ENCODE results near the gene CCDC138. TPM values are rescaled to one million over a fixed set of nuclear protein-coding genes. Genes with fewer than 3 reads are reported as not detected.
A peak's percentile ranks its signal among the peaks of the same experiment; 100 is the strongest.

The CCDC138 gene
- total RNA-seq, 4 donors from 2014 or later: 4.4 to 26.0 (median 9.8) TPM

- peaks cover 0 to 1% of the 10 kb centered on the region in 2 donors for H3K36me3 ChIP-seq
- intact Hi-C loops (cut with DNase I; ENCODE audit: low total_unique reads): no loop called here
- H3K4me1 ChIP-seq: no peaks in the 10 kb centered on the region
- H3K4me3 ChIP-seq: no peak overlapping the region
- no peak for DNase-seq
- no peaks in the 10 kb centered on the region for H3K9me3 ChIP-seq
- TF ChIP-seq CTCF (IDR thresholded peaks at IDR 0.05): no peak
- TF ChIP-seq POLR2A (IDR thresholded peaks at IDR 0.05): no peak
- H3K27me3 ChIP-seq: no peaks in the 10 kb centered on the region
- no peak overlapping the region for H3K27ac ChIP-seq
Observed at GRCh38 chr2:108778857-108779256, 7.7 kb upstream of the CCDC138 start.

GRCh38 chr2:108786008-108786353, 590 bp upstream of the CCDC138 start:
- Histone ChIP-seq H3K9me3 (no peaks in the 10 kb centered on the region), H3K4me3 (peak overlapping the region; percentile 56 to 84), H3K27me3 (no peaks in the 10 kb centered on the region), H3K4me1 (no peaks in the 10 kb centered on the region), H3K36me3 (no peaks in the 10 kb centered on the region), H3K27ac (peak overlapping the region; percentile 74 to 81)
- intact Hi-C loops (cut with DNase I; ENCODE audit: low total_unique reads): no loop called here
- TF ChIP-seq CTCF (IDR thresholded peaks at IDR 0.05): no peak
- TF ChIP-seq POLR2A (IDR thresholded peaks at IDR 0.05): no peak
- no peak for DNase-seq

GRCh38 chr2:108787216-108787541, 608 bp downstream of the CCDC138 start:
- Histone ChIP-seq H3K4me3 (peak overlapping the region; percentile 56 to 84), H3K36me3 (no peaks in the 10 kb centered on the region), H3K4me1 (no peaks in the 10 kb centered on the region), H3K27ac (peak overlapping the region; percentile 74 to 81), H3K9me3 (no peaks in the 10 kb centered on the region), H3K27me3 (no peaks in the 10 kb centered on the region)
- intact Hi-C loops (cut with DNase I; ENCODE audit: low total_unique reads): no loop called here
- no peak for TF ChIP-seq CTCF (IDR thresholded peaks at IDR 0.05)
- no peak for TF ChIP-seq POLR2A (IDR thresholded peaks at IDR 0.05)
- no peak for DNase-seq

GRCh38 chr2:108803045-108803736, 16.6 kb downstream of the CCDC138 start:
- Histone ChIP-seq H3K4me3 (no peak overlapping the region), H3K27me3 (no peaks in the 10 kb centered on the region), H3K27ac (no peak overlapping the region), H3K36me3 (no peaks in the 10 kb centered on the region), H3K4me1 (no peaks in the 10 kb centered on the region), H3K9me3 (no peaks in the 10 kb centered on the region)
- intact Hi-C loops (cut with DNase I; ENCODE audit: low total_unique reads): no loop called here
- no peak for DNase-seq
- TF ChIP-seq CTCF (IDR thresholded peaks at IDR 0.05) (no peak), POLR2A (IDR thresholded peaks at IDR 0.05) (no peak)

DNA sequence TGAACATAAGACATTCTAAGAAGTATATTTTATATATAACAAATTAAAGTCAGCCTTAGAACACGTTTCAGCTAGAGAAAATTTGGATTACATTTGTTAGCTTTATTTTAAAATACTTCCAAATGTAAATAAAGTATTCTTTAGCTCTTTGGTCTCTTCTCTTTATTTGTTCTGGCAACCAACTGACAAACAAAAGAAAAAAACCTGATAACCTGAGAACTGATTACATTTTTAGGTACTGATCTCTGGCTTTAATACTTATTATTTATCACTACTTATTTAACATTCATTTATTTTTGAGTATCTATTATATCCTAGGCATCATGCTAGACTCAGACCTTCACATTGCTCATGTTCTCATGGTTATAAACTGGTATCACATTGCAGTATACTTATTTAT, 18.5 kb downstream of the CCDC138 start:
- Histone ChIP-seq H3K4me1 (no peaks in the 10 kb centered on the region), H3K27ac (no peak overlapping the region), H3K36me3 (no peaks in the 10 kb centered on the region), H3K9me3 (peaks cover 0 to 4% of the 10 kb centered on the region in 2 donors), H3K4me3 (no peak overlapping the region), H3K27me3 (no peaks in the 10 kb centered on the region)
- TF ChIP-seq CTCF (IDR thresholded peaks at IDR 0.05): no peak
- intact Hi-C loops (cut with DNase I; ENCODE audit: low total_unique reads): no loop called here
- no peak for DNase-seq
